ENCODE results near the gene CCM2. TPM values are rescaled to one million over a fixed set of nuclear protein-coding genes. Genes with fewer than 3 reads are reported as not detected.
A peak's percentile ranks its signal among the peaks of the same experiment; 100 is the strongest.

CCM2 gene
- total RNA-seq, 2 experiments from 2014 or later: 48.8 to 52.8 TPM

DNA sequence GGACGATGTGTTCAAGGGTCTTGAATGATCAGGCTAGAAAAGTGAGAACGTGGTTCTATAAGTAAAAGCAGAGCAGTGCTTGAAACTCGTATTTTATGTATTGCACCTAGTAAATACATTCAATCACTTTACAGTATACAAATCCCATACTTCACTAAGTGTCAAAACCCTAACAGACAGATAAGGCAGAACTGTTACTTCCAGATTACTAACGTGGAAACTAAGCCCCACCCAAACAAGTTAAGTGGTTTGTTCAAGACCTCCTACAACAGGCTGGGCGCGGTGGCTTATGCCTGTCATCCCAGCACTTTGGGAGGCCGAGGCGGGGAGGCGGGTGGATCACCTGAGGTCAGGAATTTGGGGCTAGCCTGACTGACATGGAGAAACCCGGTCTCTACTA, 12.0 kb upstream of the CCM2 start:
- peaks cover 29% of the 10 kb centered on the region for H3K36me3 ChIP-seq (ENCODE audit: insufficient read depth, low read length)

DNA sequence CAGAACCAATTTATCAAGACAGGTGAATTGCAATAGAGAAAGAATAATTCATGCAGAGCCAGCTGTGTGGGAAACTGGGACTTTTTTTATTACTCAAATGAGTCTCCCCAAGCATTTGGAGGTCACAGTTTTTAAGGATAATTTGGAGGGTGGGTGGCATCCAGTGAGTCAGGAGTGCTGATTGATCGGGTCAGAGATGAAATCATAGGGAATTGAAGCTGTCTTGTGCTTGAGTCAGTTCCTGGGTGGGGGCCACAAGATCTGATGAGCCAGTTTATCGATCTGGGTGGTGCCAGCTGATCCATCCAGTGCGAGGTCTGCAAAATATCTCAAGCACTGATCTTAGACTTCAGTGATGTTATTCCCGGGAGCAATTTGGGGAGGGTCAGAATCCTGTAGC, 11.3 kb upstream of the CCM2 start:
- ATAC-seq (ENCODE audit: poor library complexity) (no peak), DNase-seq (no peak)
- peaks cover 39% of the 10 kb centered on the region for H3K4me1 ChIP-seq (ENCODE audit: insufficient read depth, low read length)
- peaks cover 22% of the 10 kb centered on the region for H3K36me3 ChIP-seq (ENCODE audit: insufficient read depth, low read length)
- no peak overlapping the region for H3K4me3 ChIP-seq (ENCODE audit: low read length)
- H3K9me3 ChIP-seq (ENCODE audit: control insufficient read depth in 1 of 2, insufficient read depth in 1 of 2, low read length in 2 of 2): no peaks in the 10 kb centered on the region
- H3K27ac ChIP-seq (ENCODE audit: low read depth in 1 of 2, low read length in 2 of 2): no peak overlapping the region
- ChIA-PET POLR2A (interaction anchor here (1.1 to 1.2 kb wide), 2 partner anchors 11 to 15 kb away, joined by 3 to 4 read pairs; partner anchors contain the start of gene CCM2), CTCF (no interaction called here)
- Mint-ChIP-seq H3K9me3 (no peaks in the 10 kb centered on the region), H3K36me3 (ENCODE audit: low read depth) (peaks cover 31% of the 10 kb centered on the region), H3K4me3 (peak overlapping the region; percentile 31), H3K4me1 (ENCODE audit: low read depth) (peaks cover 33% of the 10 kb centered on the region), H3K27ac (peak overlapping the region; percentile 59), H3K27me3 (no peaks in the 10 kb centered on the region)
- no peaks in the 10 kb centered on the region for H3K27me3 ChIP-seq (ENCODE audit: control insufficient read depth in 1 of 2, insufficient read depth in 2 of 2, low read length in 2 of 2)
- intact Hi-C loops (cut with DNase I, micrococcal nuclease): loop anchor here in 1 of 2 experiments (5.0 to 10.0 kb wide), 5 partner anchors 39 to 404 kb away; partner anchors contain the start of genes PPIA, TBRG4, TMED4 and ZMIZ2
- TF ChIP-seq, protein P1, sequence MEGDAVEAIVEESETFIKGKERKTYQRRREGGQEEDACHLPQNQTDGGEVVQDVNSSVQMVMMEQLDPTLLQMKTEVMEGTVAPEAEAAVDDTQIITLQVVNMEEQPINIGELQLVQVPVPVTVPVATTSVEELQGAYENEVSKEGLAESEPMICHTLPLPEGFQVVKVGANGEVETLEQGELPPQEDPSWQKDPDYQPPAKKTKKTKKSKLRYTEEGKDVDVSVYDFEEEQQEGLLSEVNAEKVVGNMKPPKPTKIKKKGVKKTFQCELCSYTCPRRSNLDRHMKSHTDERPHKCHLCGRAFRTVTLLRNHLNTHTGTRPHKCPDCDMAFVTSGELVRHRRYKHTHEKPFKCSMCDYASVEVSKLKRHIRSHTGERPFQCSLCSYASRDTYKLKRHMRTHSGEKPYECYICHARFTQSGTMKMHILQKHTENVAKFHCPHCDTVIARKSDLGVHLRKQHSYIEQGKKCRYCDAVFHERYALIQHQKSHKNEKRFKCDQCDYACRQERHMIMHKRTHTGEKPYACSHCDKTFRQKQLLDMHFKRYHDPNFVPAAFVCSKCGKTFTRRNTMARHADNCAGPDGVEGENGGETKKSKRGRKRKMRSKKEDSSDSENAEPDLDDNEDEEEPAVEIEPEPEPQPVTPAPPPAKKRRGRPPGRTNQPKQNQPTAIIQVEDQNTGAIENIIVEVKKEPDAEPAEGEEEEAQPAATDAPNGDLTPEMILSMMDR (IDR thresholded peaks at IDR 0.05): no peak

More for the DNA sequence above, 12.0 kb upstream of the CCM2 start:
- H3K27ac Mint-ChIP-seq: peak overlapping the region; percentile 95
- Histone ChIP-seq H3K27me3 (ENCODE audit: control insufficient read depth in 1 of 2, insufficient read depth in 2 of 2, low read length in 2 of 2) (no peaks in the 10 kb centered on the region), H3K4me3 (ENCODE audit: low read length) (no peak overlapping the region), H3K27ac (ENCODE audit: low read depth in 1 of 2, low read length in 2 of 2) (no peak overlapping the region), H3K9me3 (ENCODE audit: control insufficient read depth in 1 of 2, insufficient read depth in 1 of 2, low read length in 2 of 2) (no peaks in the 10 kb centered on the region), H3K4me1 (ENCODE audit: insufficient read depth, low read length) (peaks cover 44% of the 10 kb centered on the region)
- peaks cover 38% of the 10 kb centered on the region for H3K36me3 Mint-ChIP-seq (ENCODE audit: low read depth)
- POLR2A ChIA-PET: interaction anchor here (1.7 to 3.0 kb wide), 2 partner anchors 8 to 11 kb away, joined by 5 to 32 read pairs; partner anchors contain the start of gene CCM2
- no peaks in the 10 kb centered on the region for H3K27me3 Mint-ChIP-seq
- intact Hi-C loops (cut with DNase I, micrococcal nuclease): loop anchor here in 1 of 2 experiments (5.0 to 10.0 kb wide), 5 partner anchors 39 to 403 kb away; partner anchors contain the start of genes PPIA, TBRG4, TMED4 and ZMIZ2
- peaks cover 41% of the 10 kb centered on the region for H3K4me1 Mint-ChIP-seq (ENCODE audit: low read depth)
- H3K9me3 Mint-ChIP-seq: no peaks in the 10 kb centered on the region
- CTCF ChIA-PET: no interaction called here
- no peak for ATAC-seq (ENCODE audit: poor library complexity)
- DNase-seq: no peak
- TF ChIP-seq, protein P1 (IDR thresholded peaks at IDR 0.05): no peak
- peak overlapping the region; percentile 95 for H3K4me3 Mint-ChIP-seq

DNA sequence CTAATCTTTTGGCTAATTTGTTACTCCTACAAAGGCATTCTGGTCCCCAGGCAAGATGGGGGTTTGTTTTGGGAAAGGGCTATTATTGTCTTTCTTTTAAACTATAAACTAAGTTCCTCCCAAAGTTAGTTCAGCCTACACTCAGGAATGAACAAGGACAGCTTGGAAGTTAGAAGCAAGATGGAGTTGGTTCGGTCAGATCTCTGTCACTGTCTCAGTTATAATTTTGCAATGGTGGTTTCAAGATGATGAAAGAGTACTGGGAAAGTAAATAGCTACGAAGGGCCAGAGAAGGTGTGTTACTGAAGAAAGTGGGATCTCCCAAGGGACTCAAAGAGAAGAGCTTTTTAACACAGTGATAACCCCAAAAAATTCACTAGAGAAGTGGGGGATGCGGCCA, 10.9 kb upstream of the CCM2 start:
- TF ChIP-seq, protein P1 (IDR thresholded peaks at IDR 0.05): no peak
- H3K27ac ChIP-seq (ENCODE audit: low read depth in 1 of 2, low read length in 2 of 2): no peak overlapping the region
- no peaks in the 10 kb centered on the region for H3K9me3 Mint-ChIP-seq
- H3K4me3 ChIP-seq (ENCODE audit: low read length): no peak overlapping the region
- peaks cover 37% of the 10 kb centered on the region for H3K4me1 ChIP-seq (ENCODE audit: insufficient read depth, low read length)
- ATAC-seq (ENCODE audit: poor library complexity) (no peak), DNase-seq (no peak)
- H3K9me3 ChIP-seq (ENCODE audit: control insufficient read depth in 1 of 2, insufficient read depth in 1 of 2, low read length in 2 of 2): no peaks in the 10 kb centered on the region
- peaks cover 30% of the 10 kb centered on the region for H3K4me1 Mint-ChIP-seq (ENCODE audit: low read depth)
- ChIA-PET POLR2A (interaction anchor here (1.1 to 1.5 kb wide), 3 partner anchors 9 to 15 kb away, joined by 3 to 4 read pairs (median 3); partner anchors contain the start of gene CCM2), CTCF (interaction anchor here (0.6 kb wide), 1 partner anchor 34 kb away, joined by 3 read pairs; no protein-coding TSS in a partner anchor)
- intact Hi-C loops (cut with DNase I, micrococcal nuclease): loop anchor here in 1 of 2 experiments (5.0 to 10.0 kb wide), 5 partner anchors 38 to 404 kb away; partner anchors contain the start of genes PPIA, TBRG4, TMED4 and ZMIZ2
- peaks cover 27% of the 10 kb centered on the region for H3K36me3 Mint-ChIP-seq (ENCODE audit: low read depth)
- H3K27me3 ChIP-seq (ENCODE audit: control insufficient read depth in 1 of 2, insufficient read depth in 2 of 2, low read length in 2 of 2): no peaks in the 10 kb centered on the region
- no peak overlapping the region for H3K4me3 Mint-ChIP-seq
- H3K27ac Mint-ChIP-seq: peak overlapping the region; percentile 59
- H3K27me3 Mint-ChIP-seq: no peaks in the 10 kb centered on the region
- peaks cover 18% of the 10 kb centered on the region for H3K36me3 ChIP-seq (ENCODE audit: insufficient read depth, low read length)
